Kidney (tissue), 14 donors: Measurements from ENCODE around the gene DDIAS. TPM values are rescaled to one million over a fixed set of nuclear protein-coding genes. Genes with fewer than 3 reads are reported as not detected.

Experiments
- DNase-seq, 5 donors: peaks; one replicate each; pipeline ENCODE4 v3.0.0-alpha.2; 2013 to 2020
- FAIRE-seq: peaks from 2 replicates; lab custom pipeline; 2012; peaks lifted over from hg19 to GRCh38; lab: Jason Lieb, UNC
- H3K27ac ChIP-seq, 2 donors: one replicate each; pipeline ENCODE4 v1.7.0; 2013; ENCODE audit warnings: low read depth in 2 of 2, low read length in 2 of 2, inconsistent platforms in 1 of 2
- H3K27me3 ChIP-seq: one replicate; pipeline ENCODE4 v1.7.1; 2013; ENCODE audit warnings: low read length, inconsistent platforms; ENCODE audit not compliant: control insufficient read depth, insufficient read depth
- H3K36me3 ChIP-seq, 3 donors: one replicate each; pipeline versions ENCODE4 v1.7.0 to v1.7.1; 2013; ENCODE audit warnings: low read length in 3 of 3, control low read depth in 1 of 3, inconsistent platforms in 1 of 3; ENCODE audit not compliant: insufficient read depth in 3 of 3, control insufficient read depth in 2 of 3
- H3K4me1 ChIP-seq, 3 donors: one replicate each; pipeline versions ENCODE4 v1.7.0 to v1.7.1; 2013; ENCODE audit warnings: low read length in 3 of 3, inconsistent platforms in 1 of 3, low read depth in 1 of 3; ENCODE audit not compliant: control insufficient read depth in 2 of 3, insufficient read depth in 2 of 3
- H3K4me3 ChIP-seq, 3 donors: one replicate each; pipeline versions ENCODE4 v1.7.0 to v1.8.1; 2013; ENCODE audit warnings: low read length in 3 of 3, control low read depth in 1 of 3, inconsistent platforms in 1 of 3
- H3K9ac ChIP-seq, 3 donors: one replicate each; pipeline versions ENCODE4 v1.7.0 to v1.7.1; 2013; ENCODE audit warnings: low read length in 3 of 3, control low read depth in 1 of 3, inconsistent platforms in 1 of 3
- H3K9me3 ChIP-seq, 3 donors: one replicate each; pipeline versions ENCODE4 v1.7.0 to v1.7.1; 2013; ENCODE audit warnings: low read length in 3 of 3, control low read depth in 1 of 3, inconsistent platforms in 1 of 3; ENCODE audit not compliant: control insufficient read depth in 2 of 3, insufficient read depth in 1 of 3
- CTCF ChIP-seq: IDR thresholded peaks from 3 replicates; pipeline ENCODE4 v1.5.1; 2012; ENCODE audit warnings: mild to moderate bottlenecking, moderate library complexity, borderline replicate concordance; ENCODE audit not compliant: insufficient read depth; ENCODE audit errors: extremely low read depth
- intact Hi-C: fragments of 100-400 bp; cut with DNase I; formaldehyde crosslinking; loops from one replicate; pipeline ENCODE4 v1.11.1; 2022
- polyA plus RNA-seq: library from polyadenylated mRNA; stranded (reverse); fragments of 350-450 nt; fragmentation: Illumina TruSeq; extraction: RNeasy Lipid Tissue Mini Kit (QIAGEN cat#74804); gene quantifications from one replicate; pipeline ENCODE4 v1.2.3, GENCODE V29; 2014; ENCODE audit warnings: low read depth, low replicate concordance; ENCODE audit not compliant: insufficient read depth
- total RNA-seq: library from RNA; stranded (reverse); fragmentation: NEBNext Ultra II Directional; extraction: Animal tissue kit (Norgen Biotek cat#: 25700); gene quantifications from one replicate; pipeline ENCODE4 v1.2.1, GENCODE V29; 2021
- donor health status: control.
- donor health status: control.
- donor health status: control.
- donor health status: control.
- donor health status: control.
- donor health status: DM: yes; HTN: yes; CAD: no.
- donor health status: Normal renal cell carcinoma (clear cell type).

The DDIAS gene
- total and polyA plus RNA-seq, 2 donors from 2014 or later = 0.19 to 1.4 TPM

GRCh38 chr11:82890936-82891335 is 10.6 kb upstream of the DDIAS start:
- Histone ChIP-seq H3K27ac (no peak overlapping the region), H3K9me3 (no peaks in the 10 kb centered on the region), H3K36me3 (no peaks in the 10 kb centered on the region), H3K4me1 (peaks cover 0 to 6% (median 2%) of the 10 kb centered on the region in 3 donors), H3K4me3 (no peak overlapping the region), H3K9ac (no peak overlapping the region), H3K27me3 (no peaks in the 10 kb centered on the region)
- TF ChIP-seq CTCF = no peak
- no peak for FAIRE-seq
- intact Hi-C loops = no loop called here
- no peak for DNase-seq

GRCh38 chr11:82892611-82893169 is 8.8 kb upstream of the DDIAS start:
- H3K27me3 ChIP-seq = no peaks in the 10 kb centered on the region
- no peak for DNase-seq
- FAIRE-seq = no peak
- no peak overlapping the region for H3K9ac ChIP-seq
- H3K36me3 ChIP-seq = no peaks in the 10 kb centered on the region
- intact Hi-C loops = no loop called here
- no peak overlapping the region for H3K4me3 ChIP-seq
- H3K9me3 ChIP-seq = no peaks in the 10 kb centered on the region
- peaks cover 0 to 2% (median 0%) of the 10 kb centered on the region in 3 donors for H3K4me1 ChIP-seq
- no peak overlapping the region for H3K27ac ChIP-seq
- TF ChIP-seq CTCF = no peak

GRCh38 chr11:82895437-82896091 is 6.0 kb upstream of the DDIAS start:
- H3K9ac ChIP-seq = no peak overlapping the region
- DNase-seq = no peak
- H3K27ac ChIP-seq = no peak overlapping the region
- no peak for TF ChIP-seq CTCF
- intact Hi-C loops = no loop called here
- H3K27me3 ChIP-seq = no peaks in the 10 kb centered on the region
- no peak for FAIRE-seq
- H3K4me3 ChIP-seq = no peak overlapping the region
- peaks cover 5 to 8% (median 6%) of the 10 kb centered on the region in 3 donors for H3K4me1 ChIP-seq
- no peaks in the 10 kb centered on the region for H3K36me3 ChIP-seq
- no peaks in the 10 kb centered on the region for H3K9me3 ChIP-seq

- Histone ChIP-seq H3K27ac (no peak overlapping the region), H3K4me3 (no peak overlapping the region), H3K27me3 (no peaks in the 10 kb centered on the region), H3K9ac (no peak overlapping the region), H3K9me3 (no peaks in the 10 kb centered on the region), H3K36me3 (no peaks in the 10 kb centered on the region), H3K4me1 (peaks cover 5 to 9% (median 6%) of the 10 kb centered on the region in 3 donors)
- no peak for TF ChIP-seq CTCF
- intact Hi-C loops = no loop called here
- no peak for FAIRE-seq
- no peak for DNase-seq
Measured at GRCh38 chr11:82896183-82896582, 5.4 kb upstream of the DDIAS start.
